OCI-LY3 (cell line): ENCODE measurements around the gene CLCC1.
"Not testable (repeated sequence)": the region's sequence is repeated elsewhere in the genome, so short reads cannot be mapped to it uniquely, and the experiment has no call there.

Experiments
- H2AFZ ChIP-seq: fragments of 200-600, 300-600 bp; shearing (Covaris generic); 2 replicates; pipeline ENCODE4 v1.6.0; 2014; ENCODE audit warnings: antibody characterized with exemption, low read depth, low read length
- H3K27ac ChIP-seq: fragments of 200-600, 300-600 bp; sonication (generic); 2 replicates; pipeline ENCODE4 v1.5.1; 2014; ENCODE audit warnings: mild to moderate bottlenecking, low read length, moderate library complexity, mixed read lengths
- H3K27me3 ChIP-seq: fragments of 200-600, 300-600 bp; sonication (generic); 2 replicates; pipeline ENCODE4 v1.6.1; 2014; ENCODE audit warnings: low read depth, low read length, mixed read lengths
- H3K36me3 ChIP-seq: fragments of 200-600, 300-600 bp; sonication (generic); replicated peaks from 2 replicates; pipeline ENCODE3; 2014; ENCODE audit warnings: low read depth, low read length, mixed read lengths
- H3K4me1 ChIP-seq: fragments of 300-600, 200-600 bp; sonication (generic); 2 replicates; pipeline ENCODE4 v1.6.1; 2014; ENCODE audit warnings: low read length, mixed read lengths
- H3K4me2 ChIP-seq: fragments of 200-600, 300-600 bp; sonication (generic); 2 replicates; pipeline ENCODE4 v1.6.1; 2014; ENCODE audit warnings: low read length, mixed read lengths
- H3K4me3 ChIP-seq: fragments of 300-600, 200-600 bp; sonication (generic); 2 replicates; pipeline ENCODE4 v1.5.1; 2014; ENCODE audit warnings: antibody characterized with exemption, mild to moderate bottlenecking, low read length, moderate library complexity
- H3K79me2 ChIP-seq: fragments of 300-600, 200-600 bp; shearing (Covaris generic); 2 replicates; pipeline ENCODE4 v1.6.1; 2014; ENCODE audit warnings: mild to moderate bottlenecking, low read length, mixed read lengths
- H3K9ac ChIP-seq: fragments of 300-600, 200-600 bp; shearing (Covaris generic); 2 replicates; pipeline ENCODE4 v1.6.0; 2014; ENCODE audit warnings: mild to moderate bottlenecking, low read length, moderate library complexity
- H3K9me3 ChIP-seq: fragments of 200-600, 300-600 bp; shearing (Covaris generic); 2 replicates; pipeline ENCODE4 v1.6.1; 2014; ENCODE audit warnings: low read length, mixed read lengths; ENCODE audit not compliant: insufficient read depth
- H4K20me1 ChIP-seq: fragments of 200-600, 300-600 bp; sonication (generic); 2 replicates; pipeline ENCODE4 v1.6.1; 2016; ENCODE audit warnings: low read length, mixed read lengths; ENCODE audit not compliant: insufficient read depth
- EZH2phosphoT487 ChIP-seq: fragments of 200-600 bp; shearing (Covaris generic); IDR thresholded peaks from 2 replicates; pipeline ENCODE4 v1.6.1; 2018; ENCODE audit warnings: antibody characterized with exemption, mixed run types, low read depth
- TF ChIP-seq, protein P1 (sequence below): fragments of 200-600, 300-600 bp; sonication (generic); IDR thresholded peaks from 2 replicates; pipeline ENCODE4 v1.5.1; 2014; ENCODE audit warnings: antibody characterized with exemption, low read length, low read depth

CLCC1 gene

GRCh38 chr1:108949044-108949443, 14.2 kb downstream of the CLCC1 start:
- peaks cover 14% of the 10 kb centered on the region for H4K20me1 ChIP-seq
- H3K9me3 ChIP-seq = no peaks in the 10 kb centered on the region
- peaks cover 5% of the 10 kb centered on the region for H3K36me3 ChIP-seq
- H3K4me1 ChIP-seq = no peaks in the 10 kb centered on the region
- no peak overlapping the region for H3K9ac ChIP-seq
- no peak overlapping the region for H2AFZ ChIP-seq
- no peak overlapping the region for H3K4me2 ChIP-seq
- H3K4me3 ChIP-seq = no peak overlapping the region
- H3K27me3 ChIP-seq = no peaks in the 10 kb centered on the region
- H3K27ac ChIP-seq = no peak overlapping the region
- H3K79me2 ChIP-seq = peaks cover 47% of the 10 kb centered on the region
- TF ChIP-seq EZH2phosphoT487 = no peak
- TF ChIP-seq, protein P1, sequence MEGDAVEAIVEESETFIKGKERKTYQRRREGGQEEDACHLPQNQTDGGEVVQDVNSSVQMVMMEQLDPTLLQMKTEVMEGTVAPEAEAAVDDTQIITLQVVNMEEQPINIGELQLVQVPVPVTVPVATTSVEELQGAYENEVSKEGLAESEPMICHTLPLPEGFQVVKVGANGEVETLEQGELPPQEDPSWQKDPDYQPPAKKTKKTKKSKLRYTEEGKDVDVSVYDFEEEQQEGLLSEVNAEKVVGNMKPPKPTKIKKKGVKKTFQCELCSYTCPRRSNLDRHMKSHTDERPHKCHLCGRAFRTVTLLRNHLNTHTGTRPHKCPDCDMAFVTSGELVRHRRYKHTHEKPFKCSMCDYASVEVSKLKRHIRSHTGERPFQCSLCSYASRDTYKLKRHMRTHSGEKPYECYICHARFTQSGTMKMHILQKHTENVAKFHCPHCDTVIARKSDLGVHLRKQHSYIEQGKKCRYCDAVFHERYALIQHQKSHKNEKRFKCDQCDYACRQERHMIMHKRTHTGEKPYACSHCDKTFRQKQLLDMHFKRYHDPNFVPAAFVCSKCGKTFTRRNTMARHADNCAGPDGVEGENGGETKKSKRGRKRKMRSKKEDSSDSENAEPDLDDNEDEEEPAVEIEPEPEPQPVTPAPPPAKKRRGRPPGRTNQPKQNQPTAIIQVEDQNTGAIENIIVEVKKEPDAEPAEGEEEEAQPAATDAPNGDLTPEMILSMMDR = no peak

DNA sequence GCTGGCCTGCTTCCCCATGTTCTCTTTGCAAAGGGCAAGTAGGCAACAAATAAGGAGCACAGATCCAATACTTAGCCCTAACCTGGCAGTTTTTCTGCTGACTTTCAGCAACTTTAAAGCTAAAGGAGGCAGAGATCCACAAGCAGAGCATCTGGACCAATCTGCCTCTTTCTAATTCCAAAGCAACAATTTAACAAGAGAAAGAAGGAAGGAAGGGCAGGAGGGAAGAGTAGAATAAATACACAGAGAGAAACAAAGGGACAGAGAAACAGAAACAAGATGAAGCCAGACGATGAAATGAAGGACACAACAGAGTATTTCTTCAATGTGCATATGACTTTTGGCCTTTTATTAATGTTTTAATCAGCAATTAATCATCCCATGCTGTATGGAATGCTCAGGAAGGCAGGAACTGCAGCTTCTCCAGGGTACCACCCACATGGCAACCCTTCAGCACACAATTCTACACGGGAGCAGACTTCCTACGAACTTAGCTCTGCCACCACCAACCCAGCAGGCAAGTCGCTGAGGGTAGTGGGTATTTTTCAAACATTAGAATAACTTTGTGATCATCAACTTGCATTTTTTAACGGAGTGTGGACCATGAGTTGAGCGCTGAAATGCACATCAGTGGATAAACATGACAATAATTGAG, 15.3 kb downstream of the CLCC1 start:
- Histone ChIP-seq H3K4me2 (no peak overlapping the region), H3K79me2 (peaks cover 39% of the 10 kb centered on the region), H4K20me1 (peaks cover 10% of the 10 kb centered on the region), H3K4me1 (no peaks in the 10 kb centered on the region), H3K4me3 (no peak overlapping the region), H3K27ac (no peak overlapping the region), H2AFZ (no peak overlapping the region), H3K36me3 (peaks cover 9% of the 10 kb centered on the region), H3K9ac (no peak overlapping the region), H3K27me3 (no peaks in the 10 kb centered on the region), H3K9me3 (no peaks in the 10 kb centered on the region)
- no peak for TF ChIP-seq EZH2phosphoT487
- TF ChIP-seq, protein P1 = no peak

DNA sequence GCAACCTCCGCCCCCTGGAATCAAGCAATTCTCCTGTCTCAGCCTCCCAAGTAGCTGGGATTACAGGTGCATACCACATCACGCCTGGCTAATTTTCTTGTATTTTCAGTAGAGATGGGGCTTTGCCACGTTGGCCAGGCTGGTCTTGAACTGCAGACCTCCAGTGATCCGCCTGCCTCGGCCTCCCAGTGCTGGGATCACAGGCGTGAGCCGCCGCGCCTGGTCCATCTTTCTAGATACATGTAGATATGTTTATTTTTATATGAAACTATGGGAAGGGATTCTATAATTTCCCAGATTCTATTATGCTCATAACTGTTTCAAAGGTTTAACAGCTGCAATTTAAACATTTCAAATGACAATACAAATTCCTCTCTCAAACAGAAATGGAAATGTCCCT, 27.1 kb downstream of the CLCC1 start:
- Histone ChIP-seq H4K20me1 (no peaks in the 10 kb centered on the region), H3K4me1 (no peaks in the 10 kb centered on the region), H3K9me3 (no peaks in the 10 kb centered on the region), H3K27ac (no peak overlapping the region), H3K27me3 (no peaks in the 10 kb centered on the region), H3K4me3 (no peak overlapping the region), H3K9ac (no peak overlapping the region), H3K79me2 (no peaks in the 10 kb centered on the region), H3K36me3 (peaks cover 25% of the 10 kb centered on the region), H3K4me2 (no peak overlapping the region), H2AFZ (no peak overlapping the region)
- TF ChIP-seq, protein P1 = no peak
- TF ChIP-seq EZH2phosphoT487 = no peak

GRCh38 chr1:108933944-108934343, 29.3 kb downstream of the CLCC1 start:
- Histone ChIP-seq H3K9ac (no peak overlapping the region), H3K4me3 (no peak overlapping the region), H3K27ac (no peak overlapping the region), H3K36me3 (peaks cover 23% of the 10 kb centered on the region), H3K9me3 (no peaks in the 10 kb centered on the region), H3K27me3 (no peaks in the 10 kb centered on the region), H3K4me1 (no peaks in the 10 kb centered on the region), H3K79me2 (no peaks in the 10 kb centered on the region), H2AFZ (no peak overlapping the region), H4K20me1 (no peaks in the 10 kb centered on the region), H3K4me2 (no peak overlapping the region)
- TF ChIP-seq, protein P1 = no peak
- no peak for TF ChIP-seq EZH2phosphoT487

- H3K9ac ChIP-seq = not testable (repeated sequence)
These were observed 35.7 kb downstream of the CLCC1 start for GRCh38 chr1:108927565-108927964.

More at GRCh38 chr1:108927565-108927964, 35.7 kb downstream of the CLCC1 start:
- H3K27ac ChIP-seq, H3K79me2 ChIP-seq, H4K20me1 ChIP-seq, H2AFZ ChIP-seq, H3K4me2 ChIP-seq, H3K4me3 ChIP-seq, H3K27me3 ChIP-seq, H3K9me3 ChIP-seq: not testable (repeated sequence)
- Histone ChIP-seq H3K4me1 (peaks cover 20% of the 10 kb centered on the region), H3K36me3 (peaks cover 50% of the 10 kb centered on the region)
